PFSK-1 (cell line): ENCODE results near the gene MEGF11.

Experiments
- POLR2AphosphoS5 ChIP-seq: IDR thresholded peaks from 2 replicates; pipeline ENCODE4 v1.6.1; 2012; ENCODE audit warnings: low read depth, mild to moderate bottlenecking, control low read depth, low read length, moderate library complexity
- SIN3A ChIP-seq: IDR thresholded peaks from 2 replicates; pipeline ENCODE4 v1.6.1; 2012; ENCODE audit warnings: mild to moderate bottlenecking, low read length, moderate library complexity, borderline replicate concordance; ENCODE audit not compliant: insufficient read depth
- TAF1 ChIP-seq: IDR thresholded peaks from 2 replicates; pipeline ENCODE4 v1.6.1; 2012; ENCODE audit warnings: low read length, control low read depth, borderline replicate concordance; ENCODE audit not compliant: insufficient read depth

DNA sequence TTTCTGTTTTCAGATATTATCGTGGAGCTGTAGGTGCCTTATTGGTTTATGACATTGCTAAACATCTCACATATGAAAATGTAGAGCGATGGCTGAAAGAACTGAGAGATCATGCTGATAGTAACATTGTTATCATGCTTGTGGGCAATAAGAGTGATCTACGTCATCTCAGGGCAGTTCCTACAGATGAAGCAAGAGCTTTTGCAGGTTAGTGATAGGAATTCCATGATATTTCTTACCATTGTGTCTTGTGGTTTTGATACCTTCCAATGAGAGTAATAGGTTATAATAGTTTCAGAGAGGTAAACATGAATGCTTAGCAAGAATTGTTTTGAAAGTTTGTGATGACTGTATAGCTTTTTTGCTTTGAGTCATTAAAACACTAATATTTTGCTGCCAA is 375.8 kb downstream of the MEGF11 start:
- TF ChIP-seq SIN3A (no peak), POLR2AphosphoS5 (no peak), TAF1 (no peak)
